Coronary artery (tissue), 2 donors: ENCODE data around the gene PIEZO2.
"Not testable (repeated sequence)": the region's sequence is repeated elsewhere in the genome, so short reads cannot be mapped to it uniquely, and the experiment has no call there.

Experiments used
- DNase-seq: peaks from one replicate; pipeline ENCODE4 v3.0.0-alpha.2; 2017; ENCODE audit warnings: low spot score
- H3K27ac ChIP-seq, 2 donors: fragments of 200-600 bp; sonication (generic); one replicate each; pipeline ENCODE4 v1.5.1; 2016 to 2019
- H3K4me3 ChIP-seq: fragments of 200-600 bp; sonication (generic); 2 replicates; pipeline ENCODE4 v1.5.1; 2016; ENCODE audit warnings: mild to moderate bottlenecking, moderate library complexity
- TF ChIP-seq, protein P1 (sequence below): fragments of 200-600 bp; sonication (generic); IDR thresholded peaks from one replicate; pipeline ENCODE4 v1.5.1; 2019; ENCODE audit warnings: antibody characterized with exemption

Gene PIEZO2

GRCh38 chr18:10663750-10664149 is 485.6 kb downstream of the PIEZO2 start:
- no peak overlapping the region for H3K27ac ChIP-seq
- TF ChIP-seq, protein P1, sequence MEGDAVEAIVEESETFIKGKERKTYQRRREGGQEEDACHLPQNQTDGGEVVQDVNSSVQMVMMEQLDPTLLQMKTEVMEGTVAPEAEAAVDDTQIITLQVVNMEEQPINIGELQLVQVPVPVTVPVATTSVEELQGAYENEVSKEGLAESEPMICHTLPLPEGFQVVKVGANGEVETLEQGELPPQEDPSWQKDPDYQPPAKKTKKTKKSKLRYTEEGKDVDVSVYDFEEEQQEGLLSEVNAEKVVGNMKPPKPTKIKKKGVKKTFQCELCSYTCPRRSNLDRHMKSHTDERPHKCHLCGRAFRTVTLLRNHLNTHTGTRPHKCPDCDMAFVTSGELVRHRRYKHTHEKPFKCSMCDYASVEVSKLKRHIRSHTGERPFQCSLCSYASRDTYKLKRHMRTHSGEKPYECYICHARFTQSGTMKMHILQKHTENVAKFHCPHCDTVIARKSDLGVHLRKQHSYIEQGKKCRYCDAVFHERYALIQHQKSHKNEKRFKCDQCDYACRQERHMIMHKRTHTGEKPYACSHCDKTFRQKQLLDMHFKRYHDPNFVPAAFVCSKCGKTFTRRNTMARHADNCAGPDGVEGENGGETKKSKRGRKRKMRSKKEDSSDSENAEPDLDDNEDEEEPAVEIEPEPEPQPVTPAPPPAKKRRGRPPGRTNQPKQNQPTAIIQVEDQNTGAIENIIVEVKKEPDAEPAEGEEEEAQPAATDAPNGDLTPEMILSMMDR = no peak
- no peak for DNase-seq
- no peak overlapping the region for H3K4me3 ChIP-seq

GRCh38 chr18:10661317-10661716 is 488.1 kb downstream of the PIEZO2 start:
- no peak for DNase-seq
- H3K4me3 ChIP-seq = no peak overlapping the region
- TF ChIP-seq, protein P1 = no peak
- peak overlapping the region in 1 of 2 donors; percentile 22 for H3K27ac ChIP-seq

DNA sequence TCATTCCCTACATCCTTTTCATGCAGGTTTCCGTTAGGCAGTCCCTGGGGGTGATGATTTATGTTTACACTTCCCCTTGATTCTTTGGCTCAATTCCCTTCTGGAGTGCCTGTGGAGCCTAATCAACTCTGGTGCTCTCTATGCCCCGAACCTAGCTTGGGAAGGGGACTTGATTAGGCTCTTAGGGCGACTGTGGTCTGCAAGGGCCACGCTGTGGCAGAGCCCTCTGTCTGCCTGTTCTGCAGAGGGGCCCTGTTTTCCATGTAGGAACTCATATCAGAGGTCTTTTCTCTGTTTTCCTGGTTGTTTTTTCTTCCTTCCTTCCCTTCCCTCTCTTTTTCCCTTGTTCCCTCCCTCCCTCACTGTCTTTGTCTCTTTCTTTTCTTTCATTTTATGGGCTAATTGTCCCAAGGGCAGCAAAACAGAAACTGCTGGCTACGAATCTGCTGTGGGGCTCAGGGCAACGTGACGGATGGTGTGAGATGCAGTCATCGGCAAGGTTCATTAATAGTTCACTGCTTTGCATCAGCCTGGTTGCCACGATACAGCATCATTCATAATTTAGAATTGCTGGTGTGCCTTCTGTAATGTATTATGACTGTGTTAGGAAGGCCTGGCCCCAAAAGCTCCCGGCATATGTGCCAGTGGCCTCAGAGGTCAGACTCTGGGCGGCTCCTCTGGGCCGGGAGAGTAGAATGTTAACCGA is 489.0 kb downstream of the PIEZO2 start:
- TF ChIP-seq, protein P1 = no peak
- H3K4me3 ChIP-seq = no peak overlapping the region
- no peak for DNase-seq
- H3K27ac ChIP-seq = no peak overlapping the region

GRCh38 chr18:10659594-10659993 is 489.8 kb downstream of the PIEZO2 start:
- no peak for DNase-seq
- no peak overlapping the region for H3K27ac ChIP-seq
- H3K4me3 ChIP-seq = no peak overlapping the region
- TF ChIP-seq, protein P1 = no peak

DNA sequence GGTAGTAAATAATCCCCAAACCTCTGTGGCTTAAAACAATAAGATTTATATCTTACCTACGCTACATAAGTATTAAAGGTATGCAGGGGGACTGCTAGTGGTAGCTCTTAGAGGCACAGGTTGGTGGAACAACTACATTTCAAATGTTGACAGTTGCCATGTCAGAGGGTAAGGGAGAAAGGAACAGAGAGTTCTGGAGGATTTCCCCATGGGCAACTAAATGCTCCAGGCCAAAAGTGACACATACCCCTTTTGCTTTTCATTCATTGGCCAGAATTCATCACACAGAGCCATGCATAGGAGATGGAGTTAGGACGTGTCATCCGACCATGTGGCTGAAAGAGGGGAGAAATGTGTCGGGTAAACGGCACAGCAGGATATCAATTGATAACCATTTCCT is 490.4 kb downstream of the PIEZO2 start:
- Histone ChIP-seq H3K4me3 (no peak overlapping the region), H3K27ac (no peak overlapping the region)
- DNase-seq = no peak
- TF ChIP-seq, protein P1 = no peak

- not testable (repeated sequence) for H3K4me3 ChIP-seq, DNase-seq, H3K27ac ChIP-seq
Measured at GRCh38 chr18:10644003-10644402, 505.4 kb downstream of the PIEZO2 start.

- not testable (repeated sequence) for H3K4me3 ChIP-seq, H3K27ac ChIP-seq, DNase-seq
Measured at GRCh38 chr18:10642915-10643524, 506.3 kb downstream of the PIEZO2 start.

DNA sequence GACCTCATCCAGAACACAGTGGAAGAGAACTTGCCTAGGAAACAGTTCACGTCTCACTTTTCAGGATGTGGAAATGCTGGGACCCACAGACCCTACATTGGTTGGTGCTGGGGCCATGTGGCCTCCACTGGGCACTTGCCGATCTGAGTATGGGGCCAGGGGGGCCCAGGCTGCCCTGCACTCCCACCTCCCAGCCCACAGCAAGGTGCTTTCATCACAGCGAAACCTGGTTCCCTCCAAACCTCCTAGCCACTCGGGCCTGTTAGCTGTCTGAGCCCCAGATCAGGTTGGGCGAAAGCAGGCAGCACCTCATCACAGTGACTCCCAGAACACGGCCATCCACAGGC is 510.9 kb downstream of the PIEZO2 start:
- not testable (repeated sequence) for H3K4me3 ChIP-seq, H3K27ac ChIP-seq, DNase-seq

GRCh38 chr18:10637858-10638538 is 511.4 kb downstream of the PIEZO2 start:
- H3K27ac ChIP-seq, DNase-seq, H3K4me3 ChIP-seq: not testable (repeated sequence)

- not testable (repeated sequence) for DNase-seq, H3K27ac ChIP-seq, H3K4me3 ChIP-seq
Measured at GRCh38 chr18:10629076-10629475, 520.3 kb downstream of the PIEZO2 start.

GRCh38 chr18:10626606-10627213 is 522.7 kb downstream of the PIEZO2 start:
- H3K4me3 ChIP-seq, DNase-seq, H3K27ac ChIP-seq: not testable (repeated sequence)

DNA sequence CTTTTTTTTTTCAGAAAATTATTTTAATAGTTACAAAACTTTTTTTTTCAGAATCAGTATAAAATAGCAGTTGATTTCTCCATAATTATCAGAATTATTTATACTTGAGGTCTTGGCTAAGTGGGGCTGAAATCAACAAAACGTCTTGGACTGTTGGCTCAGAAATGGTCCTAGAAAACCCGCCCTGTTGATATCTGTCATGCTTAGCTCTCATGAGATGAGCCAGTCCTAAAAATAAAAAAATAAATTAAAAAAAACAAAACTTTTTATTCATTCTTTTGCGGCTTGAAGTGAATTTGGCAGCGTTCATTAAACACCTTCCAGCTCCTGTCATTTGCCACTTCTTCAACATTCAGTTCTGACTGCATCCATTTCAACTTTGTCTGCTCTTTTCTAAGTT is 525.8 kb downstream of the PIEZO2 start:
- H3K4me3 ChIP-seq, H3K27ac ChIP-seq, DNase-seq: not testable (repeated sequence)
